MM.1S (cell line): ENCODE results near the gene IRAG1.

Experiments used
- CTCF ChIP-seq: fragments of 300-600 bp; sonication (generic); IDR thresholded peaks from 2 replicates; pipeline ENCODE4 v1.5.1; 2016; ENCODE audit warnings: antibody characterized with exemption, low read length, mixed read lengths
- EZH2 ChIP-seq: fragments of 300-600 bp; sonication (generic); optimal IDR thresholded peaks from 2 replicates; pipeline ENCODE3; 2017; ENCODE audit warnings: low read depth, mild to moderate bottlenecking, antibody characterized with exemption, low read length, mixed read lengths

GRCh38 chr11:10667521-10667885 lies 26.1 kb downstream of the IRAG1 start:
- TF ChIP-seq CTCF (no peak), EZH2 (no peak)
